Fibroblast of skin of scalp (primary cell): ENCODE results near the gene COX15. TPM values are rescaled to one million over a fixed set of nuclear protein-coding genes. Genes with fewer than 3 reads are reported as not detected.
A peak's percentile ranks its signal among the peaks of the same experiment; 100 is the strongest.
"Not testable (repeated sequence)": the region's sequence is repeated elsewhere in the genome, so short reads cannot be mapped to it uniquely, and the experiment has no call there.

Experiments used
- DNase-seq: peaks from one replicate; pipeline ENCODE4 v3.0.0-alpha.2; 2013
- polyA plus RNA-seq, 2 experiments: library from polyadenylated mRNA; unstranded; fragments of 120-200 nt; gene quantifications; one replicate each; pipeline ENCODE4 v1.2.1, GENCODE V29; 2013; ENCODE audit not compliant: insufficient read length in 2 of 2

COX15 gene
- polyA plus RNA-seq (2013, experiment 1 of 2; ENCODE audit: insufficient read length) = 23.4 TPM
- 24.2 TPM for polyA plus RNA-seq (2013, experiment 2 of 2; ENCODE audit: insufficient read length)

DNA sequence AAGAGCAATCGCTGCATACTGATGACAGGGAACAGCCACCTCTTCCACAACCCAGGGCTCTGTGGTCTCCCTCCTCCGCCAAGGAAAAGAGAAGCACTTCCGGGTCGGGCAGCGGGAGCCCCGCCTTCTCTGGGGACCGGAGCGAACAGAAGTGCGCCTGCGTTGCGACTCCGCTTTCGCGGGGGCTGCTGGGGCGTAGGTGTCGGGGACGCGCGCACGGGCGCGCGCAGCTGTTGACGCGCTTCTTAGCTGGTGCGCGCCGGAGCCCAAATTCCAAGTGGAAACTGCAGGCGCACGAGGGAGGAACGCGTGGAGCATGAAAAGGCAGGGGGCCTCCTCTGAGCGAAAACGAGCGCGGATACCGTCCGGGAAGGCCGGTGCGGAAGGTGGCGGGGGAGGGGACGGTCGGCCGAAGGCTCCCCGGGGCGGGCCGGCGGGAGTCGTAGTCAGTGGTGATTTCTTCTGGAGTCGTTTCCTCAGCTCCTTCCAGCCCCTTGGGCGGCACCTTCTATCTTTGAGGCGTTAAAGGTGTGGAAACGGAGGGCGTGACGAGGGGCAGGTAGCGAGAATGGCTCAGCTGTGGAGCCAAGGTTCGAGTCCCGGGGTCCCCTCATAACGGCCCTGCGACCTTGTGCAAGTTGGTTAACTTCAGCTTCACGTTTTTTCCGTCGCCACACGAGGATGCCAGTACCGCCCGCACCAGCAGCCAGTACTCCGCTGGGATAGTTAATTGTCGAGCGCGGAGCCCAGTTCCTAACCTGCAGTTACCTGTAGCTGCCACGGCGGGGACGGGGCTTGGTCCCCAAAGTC, at the start of gene COX15, which contains the start of gene CUTC:
Gene COX15 (minus strand): TSS at position 95 of the 810 bp plus-strand sequence. CDS start 78 bp downstream, at position 17.
Gene CUTC (plus strand): TSS at position 202 of the 810 bp plus-strand sequence. CDS start 115 bp downstream, at position 317.
- peak; percentile 96 for DNase-seq

DNA sequence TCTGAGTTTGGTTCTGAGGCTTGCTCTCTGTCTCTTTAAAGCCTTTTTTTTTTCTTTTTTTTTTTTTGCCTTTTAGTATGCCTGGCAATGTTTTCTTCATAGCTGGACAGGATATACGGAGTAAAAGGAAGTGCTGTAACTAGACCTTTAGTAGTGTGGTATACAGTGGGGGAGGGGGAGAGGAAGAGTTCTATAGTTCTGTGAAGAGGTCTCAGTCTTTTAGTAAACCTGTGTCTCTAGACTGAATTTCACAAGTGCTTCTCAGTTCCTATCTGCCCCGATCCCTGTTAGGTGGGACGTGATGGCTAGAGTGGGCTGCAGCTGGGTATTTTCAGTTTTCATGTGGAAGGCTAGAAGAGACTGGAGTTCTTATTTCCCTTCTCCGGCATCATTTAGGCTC, 47.4 kb upstream of the COX15 start:
- DNase-seq = peak; percentile 66

DNA sequence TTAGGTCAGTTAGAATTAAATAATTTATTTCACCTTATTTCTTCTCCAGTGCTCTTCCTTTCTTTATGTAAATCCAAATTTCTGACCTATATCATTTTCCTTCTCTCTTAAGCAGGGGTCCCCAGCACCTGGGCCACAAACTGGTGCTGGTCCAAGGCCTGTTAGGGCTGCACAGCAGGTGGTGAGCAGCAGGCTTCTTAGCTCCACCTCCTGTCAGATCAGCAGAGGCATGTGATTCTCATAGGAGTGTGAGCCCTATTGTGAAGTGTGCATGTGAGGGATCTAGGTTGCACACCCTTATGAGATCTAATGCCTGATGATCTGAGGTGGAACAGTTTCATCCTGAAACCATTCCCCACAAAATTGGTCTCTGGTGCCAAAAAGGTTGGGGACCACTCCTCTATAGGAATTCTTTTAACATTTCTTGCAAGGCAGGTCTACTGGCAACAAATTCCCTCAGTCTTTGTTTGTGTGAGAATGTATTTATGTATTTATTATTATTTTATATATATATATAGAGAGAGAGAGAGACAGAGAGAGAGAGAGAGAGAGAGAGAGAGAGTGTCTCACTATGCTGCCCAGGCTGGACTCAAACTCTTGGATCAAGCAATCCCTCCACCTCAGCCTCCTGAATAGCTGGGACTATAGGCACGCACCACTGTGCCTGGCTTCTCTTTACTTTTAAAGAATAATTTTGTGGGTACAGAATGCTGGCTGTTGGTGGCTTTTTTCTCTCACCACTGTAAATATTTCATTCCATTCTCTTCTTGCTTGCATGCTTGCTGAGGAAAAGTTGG, 46.2 kb upstream of the COX15 start:
- DNase-seq = no peak

DNA sequence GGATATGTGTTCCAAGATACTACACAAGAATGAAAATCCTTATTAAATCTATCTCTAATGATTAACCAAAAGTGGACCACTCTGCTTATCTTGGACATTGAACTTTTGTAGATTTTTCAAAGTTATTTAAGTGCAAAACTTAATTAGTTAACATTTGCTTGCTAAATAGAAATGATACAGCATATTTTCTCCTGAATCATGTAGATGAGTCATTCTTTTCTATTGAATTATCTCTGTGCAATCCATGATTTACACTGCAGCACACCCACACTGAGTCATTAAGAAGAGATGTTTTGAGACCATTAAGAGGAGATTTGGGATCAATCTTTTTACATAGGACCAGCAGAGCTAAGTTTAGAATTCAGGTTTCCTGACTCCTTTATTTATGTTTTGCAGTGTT, 43.9 kb upstream of the COX15 start:
- DNase-seq = peak; percentile 88

DNA sequence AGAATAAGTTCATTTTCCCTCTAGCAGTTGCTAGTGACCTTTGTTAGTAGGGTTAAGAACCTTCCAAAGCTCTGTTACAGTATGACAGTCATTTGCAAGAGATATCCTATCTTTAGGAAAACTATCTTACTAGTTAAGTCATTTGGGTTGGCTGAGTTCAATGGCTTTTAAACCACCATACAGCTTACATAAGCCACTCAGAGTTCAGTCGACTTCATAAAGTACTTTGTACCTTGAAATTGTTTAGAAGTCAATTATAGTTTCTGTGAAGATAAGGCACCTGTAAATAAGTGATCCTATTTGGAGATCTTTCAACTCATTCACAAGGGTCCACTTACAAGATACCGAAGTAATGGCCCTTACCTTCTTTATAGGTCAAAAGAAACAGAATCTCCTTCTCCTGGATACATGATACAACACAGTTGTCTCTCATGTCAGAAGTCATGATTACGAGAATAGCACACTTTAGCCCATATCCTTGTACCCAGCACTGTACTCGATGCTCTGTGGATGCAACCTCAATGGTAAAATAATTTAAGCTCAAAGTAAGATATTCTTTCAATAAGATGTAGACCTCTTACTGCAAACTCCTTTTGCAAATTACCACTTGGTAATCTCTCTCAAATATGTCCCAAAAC, 38.6 kb upstream of the COX15 start:
- no peak for DNase-seq

DNA sequence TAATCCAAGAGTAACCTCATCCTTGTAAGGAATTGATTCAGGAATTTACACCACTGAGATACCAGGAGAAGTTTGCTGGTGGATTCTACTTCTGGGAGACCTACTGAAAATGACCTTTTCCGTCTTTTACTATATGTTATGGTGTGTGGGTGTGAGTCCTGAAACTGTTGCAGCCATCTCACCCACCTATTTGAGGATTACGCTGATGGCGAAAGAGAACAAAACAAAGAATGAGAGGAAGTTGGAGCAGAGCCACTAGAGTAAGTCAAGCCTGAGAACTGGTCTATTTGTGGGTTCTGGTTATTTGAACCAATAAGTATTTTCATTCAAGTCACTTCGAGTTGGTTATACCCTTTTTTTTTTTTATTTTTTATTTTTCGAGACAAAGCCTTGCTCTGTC, 37.8 kb upstream of the COX15 start:
- DNase-seq = no peak

DNA sequence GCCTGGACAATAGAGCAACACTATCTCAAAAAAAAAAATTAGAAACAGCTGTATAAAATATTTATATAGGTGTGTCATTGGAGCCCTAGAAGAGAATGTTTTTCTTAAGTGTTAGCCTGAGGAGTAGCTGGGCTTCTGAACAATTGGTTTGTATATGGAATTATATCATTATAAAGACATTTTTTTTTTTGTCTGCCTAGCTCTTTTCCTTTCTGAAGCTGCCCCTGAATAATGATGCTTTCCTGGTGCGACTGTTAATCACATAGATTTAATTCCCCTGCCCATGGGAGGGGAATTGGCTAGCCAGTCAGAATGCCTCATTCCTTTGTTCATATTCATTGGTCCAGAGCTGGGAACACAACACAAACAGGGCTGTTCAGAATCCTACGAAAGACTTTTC, 36.6 kb upstream of the COX15 start:
- peak; percentile 47 for DNase-seq

DNA sequence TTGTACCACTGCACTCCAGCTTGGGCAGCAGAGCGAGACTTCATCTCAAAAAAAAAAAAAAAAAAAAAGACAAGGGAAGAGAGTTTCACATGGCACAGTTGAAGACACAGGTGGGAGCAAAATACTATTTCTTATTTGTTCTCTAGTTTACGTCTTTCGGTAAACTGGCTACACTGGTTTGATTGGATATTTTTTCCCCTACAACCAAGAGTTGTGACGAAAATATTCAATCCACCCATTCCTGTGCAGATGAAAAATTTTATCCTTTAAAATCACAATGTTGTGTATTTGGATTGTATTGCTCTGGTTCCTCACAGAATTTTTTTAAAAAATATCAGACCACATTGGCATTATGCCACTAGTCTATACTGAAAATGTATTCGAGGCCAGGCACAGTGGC, 36.0 kb upstream of the COX15 start:
- DNase-seq = no peak

DNA sequence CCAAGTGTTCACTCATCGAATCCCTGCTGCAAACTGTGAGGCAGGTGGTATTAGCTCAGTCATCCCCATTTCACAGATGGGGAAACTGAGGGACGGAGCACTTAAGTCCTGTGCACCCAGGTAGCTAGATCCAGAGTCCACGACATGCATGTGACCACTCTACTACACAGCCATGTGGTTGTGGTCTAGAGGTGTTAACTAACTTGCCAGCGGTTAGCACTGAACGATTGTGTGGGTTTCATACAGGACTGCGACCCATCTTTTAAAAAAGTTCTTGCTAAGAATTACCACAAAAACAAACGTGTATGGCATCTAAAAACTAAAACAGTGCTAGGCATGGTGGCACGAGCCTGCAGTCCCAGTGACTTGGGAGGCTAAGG, 34.4 kb upstream of the COX15 start:
- no peak for DNase-seq

DNA sequence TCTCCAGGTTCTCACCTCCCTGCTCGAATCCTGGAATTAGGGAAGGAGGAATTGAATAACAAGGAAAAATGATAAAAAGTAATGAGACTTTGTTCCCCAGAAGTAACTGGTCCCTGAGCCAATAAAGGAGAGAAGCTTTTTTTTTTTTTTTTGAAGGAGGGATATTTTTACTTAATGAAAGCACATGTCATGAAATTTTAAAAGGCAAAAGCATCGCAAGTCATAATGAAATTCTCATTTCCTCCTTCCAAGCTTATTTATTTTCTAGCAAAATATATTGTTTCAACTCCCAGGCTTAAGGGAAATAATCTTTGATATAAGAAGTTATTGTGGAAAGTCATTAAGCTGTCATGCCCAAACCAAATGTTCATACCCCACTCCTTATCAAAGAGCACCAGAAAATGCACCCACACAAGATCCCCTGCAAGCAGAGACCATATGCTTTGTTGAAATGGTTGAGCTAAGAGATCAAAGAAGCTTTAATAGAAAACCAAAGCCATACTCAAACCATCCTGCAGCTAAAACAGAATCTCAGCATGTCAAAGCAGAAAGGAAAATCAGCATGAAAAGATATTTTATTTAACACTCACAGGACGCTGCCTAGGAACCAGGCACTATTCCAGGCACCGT, 33.9 kb upstream of the COX15 start:
- no peak for DNase-seq

DNA sequence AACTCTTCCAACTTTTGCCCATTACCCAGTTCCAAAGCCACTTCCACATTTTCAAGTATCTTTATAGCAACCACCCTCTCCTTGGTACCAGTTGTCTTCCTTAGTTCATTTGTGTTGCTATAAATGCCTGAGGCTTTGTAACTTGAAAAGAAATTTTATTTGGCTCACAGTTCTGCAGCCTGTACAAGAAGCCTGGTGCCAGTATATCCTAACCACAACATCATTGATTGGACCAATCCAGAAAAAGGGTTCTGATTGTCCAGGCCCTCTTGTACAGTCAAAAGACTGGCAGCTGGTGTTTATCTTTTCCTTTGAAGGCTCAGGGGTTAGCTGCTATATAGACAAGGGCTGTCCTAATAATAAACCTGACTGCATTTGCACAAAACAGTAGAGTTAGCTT, 29.4 kb upstream of the COX15 start:
- DNase-seq = no peak

DNA sequence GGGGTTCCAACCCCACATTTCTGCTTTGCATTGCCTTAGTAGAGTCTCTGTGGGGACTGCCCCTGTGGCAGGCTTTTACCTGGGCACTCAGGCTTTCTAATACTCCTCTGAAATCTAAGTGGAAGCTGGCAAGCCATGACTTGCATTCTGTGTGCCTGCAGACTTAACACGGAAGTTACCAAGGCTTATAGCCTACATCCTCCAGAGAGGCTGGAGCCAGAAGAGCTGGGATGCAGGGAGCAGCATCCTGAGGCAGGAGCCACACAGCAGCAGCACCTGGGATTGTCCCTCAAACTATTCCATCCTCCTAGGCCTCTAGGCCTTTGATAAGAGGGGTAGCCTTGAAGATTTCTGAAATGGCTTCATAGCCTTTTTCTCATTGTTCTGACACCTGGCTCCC, 28.4 kb upstream of the COX15 start:
- no peak for DNase-seq

DNA sequence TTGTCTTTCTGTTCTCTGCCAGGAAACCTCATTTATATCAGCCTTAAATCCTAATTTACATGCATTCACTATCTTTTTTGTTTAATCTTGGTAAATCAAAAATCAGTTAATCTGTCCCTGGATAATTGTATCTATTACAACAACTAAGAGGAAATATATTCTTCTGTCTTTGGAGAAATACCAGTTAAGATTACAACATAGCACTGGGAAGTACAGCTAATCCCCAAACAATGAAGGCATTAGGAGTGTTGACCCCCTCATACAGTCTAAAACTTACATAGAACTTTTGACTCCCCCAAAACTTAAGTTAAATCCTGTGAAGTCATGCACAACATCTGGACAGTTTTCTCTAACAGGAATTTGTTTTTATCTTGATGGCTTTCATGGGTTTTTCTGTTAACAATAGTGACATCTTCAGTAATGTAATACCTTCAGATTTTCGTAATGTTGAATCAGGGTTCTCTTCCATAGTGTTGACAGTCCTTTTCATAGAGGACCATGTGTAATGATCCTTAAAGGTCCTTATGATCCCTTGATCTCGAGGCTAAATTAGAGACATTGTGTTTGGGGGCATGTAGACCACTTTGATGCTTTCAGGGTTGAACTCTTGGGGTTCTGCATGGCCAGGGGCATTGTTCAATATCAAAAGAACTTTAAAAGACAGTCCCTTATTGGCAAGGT, 26.4 kb upstream of the COX15 start:
- DNase-seq = no peak

DNA sequence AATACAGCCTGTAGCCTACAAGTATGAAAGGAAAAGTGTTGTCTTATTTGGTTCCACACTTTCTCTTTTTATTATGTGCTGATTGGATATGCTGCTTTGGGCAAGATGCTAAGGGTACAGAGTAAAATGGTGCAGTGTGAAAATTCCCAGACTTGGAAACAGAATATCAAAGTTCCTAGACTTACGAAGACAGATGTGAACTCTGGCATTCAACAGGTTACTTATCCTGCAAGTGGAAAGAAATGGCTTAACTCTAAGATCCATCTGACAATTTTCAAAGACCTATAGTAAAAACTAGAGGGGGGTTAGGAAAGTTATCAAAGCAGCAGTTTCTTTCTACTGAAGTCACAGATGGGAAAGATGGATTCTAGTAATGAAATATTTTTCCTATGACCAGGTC, 24.2 kb upstream of the COX15 start:
- DNase-seq = no peak

DNA sequence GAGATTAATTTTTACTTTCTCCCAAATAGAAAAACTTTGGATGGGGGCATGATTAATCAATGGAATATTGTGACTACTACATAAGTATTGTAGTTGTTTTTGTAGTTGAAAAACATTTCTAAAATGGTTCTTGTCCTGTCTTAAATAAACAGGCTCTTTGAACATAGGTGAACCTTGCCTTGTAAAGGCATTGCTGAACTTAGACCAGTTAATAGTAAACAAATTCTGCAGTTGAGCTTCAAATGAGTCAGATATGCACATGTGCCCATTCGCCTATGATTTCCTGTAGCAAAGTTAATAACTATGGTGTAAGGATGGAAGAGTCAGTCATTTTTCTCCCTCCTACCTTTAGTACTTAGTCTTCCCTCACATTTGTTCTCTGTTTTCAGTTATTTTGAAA, 22.7 kb upstream of the COX15 start:
- no peak for DNase-seq

DNA sequence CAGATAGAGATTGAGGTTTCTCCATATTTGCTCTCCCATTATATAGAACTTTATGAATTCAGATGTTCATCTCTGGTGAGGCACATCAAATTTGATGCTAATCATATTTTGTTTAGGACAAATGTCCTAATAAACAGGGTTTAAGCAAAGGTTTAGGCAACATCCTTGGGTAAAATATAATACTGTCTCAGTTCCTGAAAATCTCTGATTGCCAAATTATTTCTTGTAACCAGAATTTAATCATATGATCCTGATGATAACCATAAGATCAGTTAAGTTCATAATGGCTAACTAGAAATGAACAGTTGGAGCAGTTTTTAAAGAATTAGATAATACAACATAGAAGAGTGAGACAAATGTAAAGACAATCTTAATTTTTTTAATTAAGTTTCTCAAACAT, 18.7 kb upstream of the COX15 start:
- DNase-seq = no peak

DNA sequence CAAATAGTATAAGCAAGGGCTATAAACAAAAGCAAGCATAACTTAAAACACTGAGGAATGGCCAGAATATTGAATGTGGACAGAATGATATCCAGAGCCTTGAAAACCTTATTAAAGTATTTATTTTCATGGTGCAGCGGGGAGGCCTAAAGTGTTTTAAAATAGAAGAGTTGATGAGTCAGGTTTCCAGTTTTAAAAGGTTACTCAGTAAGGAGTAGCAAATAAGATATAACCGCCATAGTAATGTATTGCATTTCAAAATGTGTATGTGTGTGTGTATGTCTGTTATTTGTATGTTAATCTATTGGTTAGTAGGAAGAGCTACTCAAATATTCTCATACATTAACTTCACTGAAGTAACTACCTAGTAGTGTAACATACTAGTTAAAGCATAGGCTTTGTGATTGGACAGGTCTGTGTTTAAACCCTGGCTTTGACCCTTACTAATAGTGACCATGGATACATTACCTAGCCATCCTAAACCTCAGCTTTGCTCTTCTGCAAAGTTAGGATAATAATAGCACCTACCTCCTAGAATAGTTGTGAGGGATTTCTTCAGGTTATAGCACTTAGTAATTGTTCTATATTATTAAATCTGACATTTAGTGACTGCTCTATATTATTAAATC, 17.0 kb upstream of the COX15 start:
- no peak for DNase-seq

DNA sequence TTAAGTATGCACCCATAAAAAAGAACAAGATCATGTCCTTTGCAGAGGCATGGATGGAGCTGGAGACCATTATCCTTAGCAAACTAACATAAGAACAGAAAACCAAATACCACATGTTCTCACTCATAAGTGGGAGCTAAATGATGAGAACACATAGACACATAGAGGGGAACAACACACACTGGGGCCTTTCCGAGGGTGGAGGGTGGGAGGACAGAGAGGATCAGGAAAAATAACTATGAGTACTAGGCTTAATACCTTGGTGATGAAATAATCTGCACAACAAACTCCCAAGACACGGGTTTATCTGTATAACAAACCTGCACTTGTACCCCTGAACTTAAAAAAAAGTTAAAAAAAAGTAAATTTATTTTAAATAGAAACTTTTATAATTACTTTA, 14.2 kb upstream of the COX15 start:
- not testable (repeated sequence) for DNase-seq

DNA sequence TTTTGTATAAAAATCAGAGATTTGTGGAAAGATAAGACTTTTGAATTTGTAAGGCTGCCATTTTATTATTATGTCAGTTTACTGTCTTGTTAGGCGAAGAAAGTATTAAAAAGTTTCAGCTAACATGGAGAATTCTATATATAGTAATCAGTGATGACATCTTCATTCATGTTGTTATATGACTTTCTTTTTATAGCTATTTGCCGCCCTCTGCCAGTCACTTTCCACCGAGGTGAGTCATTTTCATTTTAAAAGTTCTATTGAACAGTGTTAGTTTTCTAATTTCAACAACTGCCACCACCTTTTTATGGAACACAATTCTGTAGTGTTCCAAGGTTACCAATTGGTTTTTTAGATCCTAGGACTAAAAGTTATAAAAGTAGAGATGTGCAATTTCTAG, 11.9 kb upstream of the COX15 start:
- no peak for DNase-seq

DNA sequence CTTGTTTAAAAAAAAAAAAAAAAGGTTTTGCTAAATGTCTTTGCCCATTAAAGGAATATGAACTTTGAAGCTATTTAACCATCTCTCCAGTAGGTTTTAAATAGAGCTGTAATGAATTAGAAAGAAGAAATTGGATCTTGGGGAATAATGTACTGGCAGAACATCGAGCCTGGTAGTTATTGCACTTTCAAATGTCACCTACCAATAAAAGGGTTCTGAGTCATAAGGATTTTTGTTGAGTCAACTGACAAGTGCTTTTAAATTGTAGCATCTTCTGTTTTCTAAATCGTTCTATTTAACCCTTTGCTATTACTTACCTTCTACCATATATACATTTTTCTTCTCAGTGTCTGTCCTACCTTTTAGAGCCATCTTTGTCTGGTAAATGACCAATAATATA, 10.8 kb upstream of the COX15 start:
- DNase-seq = peak; percentile 21

DNA sequence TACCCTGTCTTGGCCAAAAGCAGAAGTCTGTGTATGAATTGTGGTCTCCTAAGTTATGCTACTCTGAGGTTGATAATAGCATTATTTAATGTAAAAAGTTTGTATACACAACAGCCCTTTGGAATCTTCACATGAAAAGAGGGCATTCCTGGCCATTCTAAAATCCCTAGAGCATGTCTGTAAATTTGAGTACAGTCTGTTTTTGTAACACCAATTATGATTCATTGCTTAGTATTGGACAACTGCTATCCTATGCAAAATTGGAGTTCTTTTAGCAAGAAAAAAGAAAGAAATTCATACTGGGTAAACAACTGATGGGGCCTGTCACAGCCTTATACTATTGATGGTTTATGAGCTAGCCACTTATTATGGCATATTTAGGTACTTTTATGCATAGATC, 10.3 kb upstream of the COX15 start:
- peak; percentile 59 for DNase-seq
